H1 (cell line): ENCODE data around the gene ADSS2.

ENCODE experiments used
- CEBPB ChIP-seq: IDR thresholded peaks from 2 replicates; pipeline ENCODE4 v1.6.1; 2012; ENCODE audit warnings: low read depth, low read length
- HDAC2 ChIP-seq, 2 experiments: fragments of 300-600 bp in 1 of 2; sonication (generic) in 1 of 2; IDR thresholded peaks; 2 replicates each; pipeline ENCODE4 v1.6.1; 2011 to 2012; ENCODE audit warnings: low read depth in 2 of 2, low read length in 2 of 2, mild to moderate bottlenecking in 2 of 2, moderate library complexity in 2 of 2, borderline replicate concordance in 1 of 2, inconsistent platforms in 1 of 2
- HDAC6 ChIP-seq: IDR thresholded peaks from one replicate; pipeline ENCODE4 v1.7.1; 2012; ENCODE audit warnings: low read depth, mild to moderate bottlenecking, inconsistent platforms, low read length, moderate library complexity
- MAFK ChIP-seq: IDR thresholded peaks from 2 replicates; pipeline ENCODE4 v1.6.1; 2012; ENCODE audit warnings: low read depth, mild to moderate bottlenecking, improper control_type of control experiment, low read length
- POLR2A ChIP-seq, 2 experiments: IDR thresholded peaks; 1 replicate in 1 of 2; 2 replicates in 1 of 2; pipeline ENCODE4 v1.6.1; 2011; ENCODE audit warnings: low read depth in 2 of 2, low read length in 2 of 2, mild to moderate bottlenecking in 2 of 2; ENCODE audit errors: control extremely low read depth in 1 of 2
- POLR2AphosphoS5 ChIP-seq: IDR thresholded peaks from 2 replicates; pipeline ENCODE4 v1.6.1; 2011; ENCODE audit warnings: low read depth, low read length
- RAD21 ChIP-seq, 2 experiments: IDR thresholded peaks in 1 of 2; conservative IDR thresholded peaks in 1 of 2; 2 replicates each; pipeline ENCODE4 v1.6.1; 2011; ENCODE audit warnings: low read depth in 2 of 2, low read length in 2 of 2, improper control_type of control experiment in 1 of 2, inconsistent platforms in 1 of 2, mild to moderate bottlenecking in 1 of 2, moderate library complexity in 1 of 2
- RBBP5 ChIP-seq: IDR thresholded peaks from 2 replicates; pipeline ENCODE4 v1.7.1; 2012; ENCODE audit warnings: low read depth, mild to moderate bottlenecking, inconsistent platforms, low read length, moderate library complexity, borderline replicate concordance
- SP1 ChIP-seq: IDR thresholded peaks from 2 replicates; pipeline ENCODE4 v1.6.1; 2011; ENCODE audit warnings: low read depth, low read length
- SP4 ChIP-seq: IDR thresholded peaks from 2 replicates; pipeline ENCODE4 v1.6.1; 2012; ENCODE audit warnings: low read length, inconsistent platforms
- SUZ12 ChIP-seq: fragments of 200-600 bp; sonication (generic); IDR thresholded peaks from 2 replicates; pipeline ENCODE4 v1.6.1; 2012; ENCODE audit warnings: mild to moderate bottlenecking, inconsistent platforms, low read length, moderate library complexity, mixed read lengths
- TAF1 ChIP-seq: IDR thresholded peaks from 2 replicates; pipeline ENCODE4 v1.6.1; 2011; ENCODE audit warnings: mild to moderate bottlenecking, low read depth, low read length
- ZNF274 ChIP-seq: IDR thresholded peaks from 2 replicates; pipeline ENCODE4 v1.7.0; 2012; ENCODE audit warnings: low read length, borderline replicate concordance; ENCODE audit errors: extremely low read depth
- TF ChIP-seq, protein P1 (sequence below), 3 experiments: IDR thresholded peaks; 1 replicate in 2 of 3; 2 replicates in 1 of 3; pipeline versions ENCODE4 v1.5.1 to v1.6.1; 2011; ENCODE audit warnings: low read length in 3 of 3, mild to moderate bottlenecking in 3 of 3, inconsistent platforms in 2 of 3, low read depth in 1 of 3, moderate library complexity in 1 of 3; ENCODE audit not compliant: insufficient read depth in 1 of 3; ENCODE audit errors: control extremely low read depth in 1 of 3

DNA sequence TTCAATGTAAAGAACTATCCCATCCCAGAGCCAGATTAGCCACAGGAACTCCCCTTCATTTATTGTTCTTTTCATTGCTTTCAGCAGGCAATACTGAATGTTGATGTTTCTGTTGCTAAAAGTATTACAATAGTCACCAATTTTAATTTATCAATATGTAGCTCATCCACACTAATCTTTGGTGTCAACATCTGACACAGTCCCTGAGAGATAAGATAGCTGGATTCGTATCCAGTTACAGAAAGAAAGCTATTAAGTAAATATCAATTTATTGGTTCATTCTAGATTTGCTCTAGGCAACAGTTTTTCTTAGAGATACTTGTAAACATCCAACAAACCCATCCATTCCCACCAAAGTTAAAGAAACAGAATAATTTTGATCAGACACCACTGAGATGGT lies 4.7 kb downstream of the ADSS2 start:
- no peak for TF ChIP-seq RBBP5
- no peak for TF ChIP-seq HDAC6
- TF ChIP-seq SP4: no peak
- TF ChIP-seq, protein P1, sequence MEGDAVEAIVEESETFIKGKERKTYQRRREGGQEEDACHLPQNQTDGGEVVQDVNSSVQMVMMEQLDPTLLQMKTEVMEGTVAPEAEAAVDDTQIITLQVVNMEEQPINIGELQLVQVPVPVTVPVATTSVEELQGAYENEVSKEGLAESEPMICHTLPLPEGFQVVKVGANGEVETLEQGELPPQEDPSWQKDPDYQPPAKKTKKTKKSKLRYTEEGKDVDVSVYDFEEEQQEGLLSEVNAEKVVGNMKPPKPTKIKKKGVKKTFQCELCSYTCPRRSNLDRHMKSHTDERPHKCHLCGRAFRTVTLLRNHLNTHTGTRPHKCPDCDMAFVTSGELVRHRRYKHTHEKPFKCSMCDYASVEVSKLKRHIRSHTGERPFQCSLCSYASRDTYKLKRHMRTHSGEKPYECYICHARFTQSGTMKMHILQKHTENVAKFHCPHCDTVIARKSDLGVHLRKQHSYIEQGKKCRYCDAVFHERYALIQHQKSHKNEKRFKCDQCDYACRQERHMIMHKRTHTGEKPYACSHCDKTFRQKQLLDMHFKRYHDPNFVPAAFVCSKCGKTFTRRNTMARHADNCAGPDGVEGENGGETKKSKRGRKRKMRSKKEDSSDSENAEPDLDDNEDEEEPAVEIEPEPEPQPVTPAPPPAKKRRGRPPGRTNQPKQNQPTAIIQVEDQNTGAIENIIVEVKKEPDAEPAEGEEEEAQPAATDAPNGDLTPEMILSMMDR (IDR thresholded peaks at IDR 0.05; ENCODE audit: control extremely low read depth in 1 of 3, insufficient read depth in 1 of 3, low read depth in 1 of 3, low read length in 3 of 3): no peak
- no peak for TF ChIP-seq ZNF274
- TF ChIP-seq POLR2A (IDR thresholded peaks at IDR 0.05; ENCODE audit: control extremely low read depth in 1 of 2, low read depth in 2 of 2, low read length in 2 of 2): no peak
- no peak for TF ChIP-seq TAF1
- TF ChIP-seq POLR2AphosphoS5: no peak
- no peak for TF ChIP-seq HDAC2 (IDR thresholded peaks at IDR 0.05; ENCODE audit: borderline replicate concordance in 1 of 2, low read depth in 2 of 2, low read length in 2 of 2)
- TF ChIP-seq MAFK: no peak
- no peak for TF ChIP-seq CEBPB
- no peak for TF ChIP-seq SUZ12
- no peak for TF ChIP-seq RAD21 (IDR thresholded peaks at IDR 0.05 in 1 of 2, conservative IDR thresholded peaks at IDR 0.05 in 1 of 2; ENCODE audit: low read depth in 2 of 2, low read length in 2 of 2)
- no peak for TF ChIP-seq SP1
